ENCODE data around the gene CCDC18.
A peak's percentile ranks its signal among the peaks of the same experiment; 100 is the strongest.
"Not testable (repeated sequence)": the region's sequence is repeated elsewhere in the genome, so short reads cannot be mapped to it uniquely, and the experiment has no call there.

Gene CCDC18

DNA sequence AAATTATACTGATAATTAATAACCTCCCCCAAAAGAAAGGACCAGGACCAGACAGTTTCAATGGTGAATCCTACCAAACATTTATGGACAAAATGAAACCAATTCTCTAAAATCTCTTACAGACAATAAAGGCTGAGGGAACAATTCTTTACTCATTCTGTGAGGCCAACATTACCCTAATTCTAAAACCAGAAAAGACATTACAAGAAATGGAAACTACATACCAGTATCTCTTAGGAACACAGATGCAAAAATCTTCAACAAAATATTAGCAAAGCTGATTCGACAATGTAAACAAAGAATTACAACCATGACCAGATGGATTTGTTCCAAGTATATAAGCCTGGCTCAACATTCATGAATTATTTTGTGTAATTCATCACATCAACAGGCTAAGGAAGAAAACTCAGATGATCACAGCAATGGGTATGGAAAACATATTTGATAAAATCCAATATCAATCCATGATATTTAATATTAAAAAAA lies 8.9 kb upstream of the CCDC18 start:
- no peak for DNase-seq (ENCODE audit: low read depth)

DNA sequence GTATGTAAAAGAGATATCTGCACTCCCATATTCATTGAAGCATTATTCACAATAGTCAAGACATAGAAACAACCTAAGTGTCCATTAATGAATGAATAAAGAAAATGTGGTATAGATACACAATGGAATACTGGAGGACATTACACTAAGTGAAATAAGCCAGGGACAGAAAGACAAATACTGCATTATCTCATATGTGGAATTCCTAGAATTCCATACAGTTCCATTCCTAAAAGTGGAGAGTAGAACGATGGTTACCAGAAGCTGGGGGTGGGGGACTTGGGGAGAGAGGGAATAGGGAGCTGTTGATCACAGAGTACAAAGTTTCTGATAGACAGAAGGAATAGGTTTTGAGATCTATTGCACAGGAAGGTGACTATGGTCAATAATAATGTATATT lies 7.7 kb upstream of the CCDC18 start:
- no peak for DNase-seq (ENCODE audit: low read depth)

DNA sequence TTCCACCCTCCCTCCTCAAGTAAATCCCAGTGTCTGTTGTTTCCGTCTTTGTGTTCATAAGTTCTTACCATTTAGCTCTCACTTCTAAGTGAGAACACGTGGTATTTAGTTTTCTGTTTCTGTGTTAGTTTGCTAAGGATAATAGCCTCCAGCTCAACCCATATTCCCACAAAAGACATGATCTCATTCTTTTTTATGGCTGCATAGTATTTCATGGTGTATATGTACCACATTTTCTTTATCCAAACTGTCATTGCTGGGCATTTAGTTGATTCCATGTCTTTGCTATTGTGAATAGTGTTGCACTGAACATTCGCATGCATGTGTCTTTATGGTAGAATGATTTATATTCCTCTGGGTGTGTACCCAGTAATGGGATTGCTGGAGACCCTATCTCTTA lies 5.9 kb upstream of the CCDC18 start:
- not testable (repeated sequence) for DNase-seq (ENCODE audit: low read depth)

DNA sequence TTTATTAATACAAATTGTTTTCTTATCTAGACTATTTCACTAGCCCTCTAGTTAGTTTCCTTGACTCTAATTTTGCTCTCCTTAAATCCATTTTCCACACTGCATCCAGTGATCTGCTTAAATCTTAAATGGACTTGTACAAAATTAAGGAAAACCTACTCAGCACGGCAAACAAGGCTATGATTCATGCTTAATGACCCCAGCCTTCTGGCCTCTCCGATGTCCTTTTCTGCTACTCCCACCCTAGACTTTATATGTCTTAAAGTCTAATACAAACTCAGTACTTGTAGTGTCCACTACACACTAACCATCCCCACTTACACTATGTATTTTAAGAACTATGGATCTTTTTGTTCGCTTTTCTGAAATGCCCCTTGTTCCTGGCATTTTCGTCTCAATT lies 2.5 kb upstream of the CCDC18 start:
- DNase-seq (ENCODE audit: low read depth) = no peak

DNA sequence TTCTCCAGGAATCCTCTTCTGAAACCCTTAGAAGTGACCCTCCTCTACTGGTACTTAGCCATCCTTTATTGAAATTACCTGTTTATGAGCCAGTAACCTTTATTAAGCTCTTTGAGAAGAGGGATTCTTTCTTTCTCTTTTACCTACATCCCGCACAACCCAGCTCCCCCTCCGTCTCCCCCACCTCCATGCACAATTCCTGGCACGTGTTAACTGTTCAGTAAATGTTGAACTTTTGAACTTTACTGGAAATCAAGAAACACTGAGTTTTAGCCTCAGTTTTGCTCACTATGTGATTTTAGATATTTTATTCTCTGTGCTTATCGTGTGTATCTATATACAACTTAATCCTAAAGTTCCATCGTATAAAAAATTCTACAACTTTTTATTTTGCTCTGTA lies 2.1 kb upstream of the CCDC18 start:
- no peak for DNase-seq (ENCODE audit: low read depth)

DNA sequence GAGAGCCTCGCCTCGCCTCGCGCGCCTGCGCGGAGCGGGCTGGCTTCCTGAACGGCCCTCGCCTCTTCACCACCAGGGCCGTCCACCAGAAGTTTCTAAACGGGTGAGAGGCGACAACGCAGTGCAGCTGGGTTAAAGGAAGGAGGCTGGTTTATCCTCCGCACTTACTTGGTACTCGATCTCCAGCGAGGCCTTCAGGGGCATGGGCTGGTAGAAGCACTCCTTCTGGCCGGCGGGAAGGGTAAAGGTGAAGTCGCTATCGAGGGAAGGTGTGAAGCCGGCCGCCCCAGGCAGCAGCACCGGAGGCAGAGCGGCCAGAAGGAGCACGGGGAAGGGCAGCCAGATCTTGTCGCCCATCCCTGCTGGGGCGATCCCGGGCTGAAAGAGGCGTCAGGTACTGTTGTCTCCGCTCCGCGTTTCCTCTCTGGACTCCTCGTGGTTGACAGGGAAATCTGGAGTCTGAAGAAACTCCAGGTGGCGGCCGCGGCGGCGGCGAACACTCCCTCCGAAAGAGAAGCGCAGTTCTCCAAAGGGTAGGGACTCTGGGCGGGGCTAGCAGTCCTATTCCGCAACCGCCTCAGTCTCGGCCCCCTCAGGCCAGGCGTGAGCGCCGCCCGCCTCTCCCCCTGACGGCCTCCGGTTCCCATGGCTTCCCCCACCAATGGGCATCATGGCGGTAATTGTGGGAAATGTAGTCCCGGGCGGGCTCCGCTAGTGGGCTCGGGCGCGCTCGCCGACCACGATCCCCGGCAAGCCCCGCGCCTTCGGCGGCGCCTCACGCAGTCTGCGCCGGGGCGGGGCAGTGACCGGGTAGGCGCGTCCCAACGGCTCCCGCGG lies 420 bp upstream of the CCDC18 start, which contains the start of gene TMED5:
Gene TMED5 (minus strand): TSS at position 528 of the 837 bp plus-strand sequence. CDS start 171 bp downstream, at position 357.
- DNase-seq (ENCODE audit: low read depth) = peak; percentile 93

DNA sequence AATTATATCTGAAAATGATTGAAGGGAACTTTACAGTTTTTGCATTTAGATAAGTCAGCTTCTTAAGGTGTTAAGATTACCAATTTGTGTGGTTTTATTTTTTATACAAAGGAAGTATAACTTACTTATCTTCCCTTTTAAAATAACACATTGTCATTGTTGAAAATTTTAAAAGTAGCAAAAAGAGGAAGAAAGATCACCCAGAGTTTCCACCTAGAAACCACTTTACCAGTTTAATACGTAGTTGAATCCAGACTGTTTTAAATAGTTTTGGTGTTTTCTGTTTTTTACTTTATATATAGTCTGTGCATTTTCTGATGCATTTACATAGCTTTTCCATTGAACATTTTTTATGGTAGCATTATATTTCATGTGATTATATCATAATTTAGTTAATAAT lies 6.1 kb downstream of the CCDC18 start:
- DNase-seq (ENCODE audit: low read depth) = no peak

DNA sequence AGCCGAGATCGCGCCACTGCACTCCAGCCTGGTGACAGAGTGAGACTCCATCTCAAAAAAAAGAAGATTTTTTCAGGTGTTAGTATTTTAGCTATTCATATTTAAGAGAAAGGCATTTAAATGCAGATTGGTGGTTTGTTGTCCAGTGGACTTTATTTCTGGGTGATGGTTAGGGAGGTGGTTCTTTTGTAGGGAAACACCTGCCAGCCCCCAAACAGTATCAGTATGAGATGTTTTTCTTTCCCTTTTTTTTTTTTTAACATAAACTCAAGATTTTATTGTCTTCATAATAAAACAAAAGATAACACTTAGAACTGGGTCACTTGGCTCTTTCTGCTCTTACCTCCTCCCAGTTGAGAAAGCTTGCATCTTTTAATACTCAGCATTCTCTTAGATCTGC lies 9.9 kb downstream of the CCDC18 start:
- DNase-seq (ENCODE audit: low read depth) = no peak

DNA sequence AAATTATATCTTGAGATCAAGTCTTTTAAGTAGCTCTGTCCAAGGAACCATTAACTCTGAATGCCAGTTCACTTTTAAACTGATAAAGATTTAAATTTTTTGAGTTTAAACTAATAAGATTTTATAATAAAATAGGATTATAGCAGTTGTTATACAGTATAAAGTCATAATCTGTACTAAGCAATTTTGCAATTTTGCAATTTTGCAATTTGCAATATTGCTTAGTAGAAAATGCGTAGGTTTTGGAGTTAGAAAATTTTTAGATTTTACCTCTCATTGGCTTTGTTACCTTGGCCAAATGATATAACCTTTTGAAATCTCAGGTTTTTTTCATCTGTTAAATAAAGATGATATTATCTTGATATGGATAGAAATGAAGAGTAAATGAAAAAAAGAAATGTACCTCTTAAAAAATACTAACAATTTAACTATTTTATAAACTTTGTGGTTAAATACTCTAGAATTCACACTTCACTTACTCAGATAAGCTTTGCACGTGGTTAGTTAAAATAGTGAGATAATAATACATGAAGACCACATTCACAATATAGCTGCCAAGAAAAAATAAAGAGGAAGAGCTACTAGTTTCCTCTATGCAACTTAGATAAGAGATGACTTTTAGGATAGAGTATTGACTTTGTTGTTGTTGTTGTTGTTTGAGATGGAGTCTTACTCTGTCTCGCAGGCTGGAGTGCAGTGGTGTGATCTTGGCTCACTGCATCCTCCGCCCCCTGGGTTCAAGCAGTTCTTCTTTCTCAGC lies 13.9 kb downstream of the CCDC18 start:
- no peak for DNase-seq (ENCODE audit: low read depth)

DNA sequence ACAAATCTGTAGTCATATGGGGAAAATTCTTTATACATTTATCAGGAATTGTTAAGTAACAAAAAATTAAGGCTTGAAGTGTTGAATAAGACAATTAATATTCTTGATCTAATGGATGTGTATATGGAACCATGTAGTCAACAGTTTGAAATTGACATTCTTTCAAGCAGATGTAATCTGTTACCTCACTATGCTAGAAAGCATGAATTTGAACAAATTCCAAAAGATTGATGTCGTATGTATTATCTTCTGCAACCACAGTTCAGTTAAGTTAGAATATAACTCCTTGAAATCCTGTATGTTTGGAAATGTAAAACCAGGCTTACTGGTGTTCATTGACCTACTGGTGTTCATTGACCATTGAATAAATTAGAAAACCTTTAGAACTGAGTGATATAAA lies 16.1 kb downstream of the CCDC18 start:
- DNase-seq (ENCODE audit: low read depth) = no peak

DNA sequence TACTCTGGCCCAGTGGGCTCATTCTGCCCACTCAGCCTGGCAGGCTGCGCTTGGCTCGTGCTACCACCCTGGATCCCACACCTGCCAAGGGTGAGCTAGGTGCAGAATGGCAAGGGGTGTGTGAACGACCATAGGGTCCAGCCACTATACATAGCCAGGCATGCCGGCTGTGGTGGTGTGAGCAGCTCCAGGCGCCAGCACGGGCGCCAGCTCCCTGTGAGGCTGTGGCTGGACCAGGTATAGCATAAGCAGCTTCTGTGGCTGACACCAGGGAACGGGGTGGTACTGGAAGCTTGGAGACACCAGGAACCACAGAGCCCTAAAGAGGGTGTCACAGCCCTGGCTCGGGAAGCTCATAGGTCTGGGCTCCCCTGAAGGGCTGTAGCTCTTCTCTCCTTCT lies 18.6 kb downstream of the CCDC18 start:
- no peak for DNase-seq (ENCODE audit: low read depth)

DNA sequence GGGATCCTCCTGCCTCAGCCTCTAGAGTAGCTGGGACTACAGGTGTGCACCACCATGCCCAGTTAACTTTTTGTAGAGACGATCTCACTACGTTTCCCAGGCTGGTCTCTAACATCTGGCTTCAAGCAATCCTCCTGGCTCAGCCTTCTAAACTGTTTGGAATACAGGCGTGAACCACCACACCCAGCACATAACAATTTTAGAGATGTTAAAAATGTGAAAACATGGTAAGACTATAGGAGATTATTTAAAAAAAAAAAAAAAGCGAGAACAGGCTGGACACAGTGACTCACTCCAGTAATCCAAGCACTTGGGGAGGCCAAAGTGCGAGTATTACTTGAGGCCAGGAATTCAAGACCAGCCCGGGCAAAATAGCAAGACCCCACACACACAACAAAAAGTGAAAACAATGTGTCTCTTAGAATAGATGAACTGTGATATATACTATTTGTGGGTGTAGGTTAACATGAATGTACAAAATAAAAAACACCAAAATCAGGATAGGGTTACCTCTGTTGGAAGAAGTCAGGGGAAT lies 19.6 kb downstream of the CCDC18 start:
- DNase-seq (ENCODE audit: low read depth) = no peak

DNA sequence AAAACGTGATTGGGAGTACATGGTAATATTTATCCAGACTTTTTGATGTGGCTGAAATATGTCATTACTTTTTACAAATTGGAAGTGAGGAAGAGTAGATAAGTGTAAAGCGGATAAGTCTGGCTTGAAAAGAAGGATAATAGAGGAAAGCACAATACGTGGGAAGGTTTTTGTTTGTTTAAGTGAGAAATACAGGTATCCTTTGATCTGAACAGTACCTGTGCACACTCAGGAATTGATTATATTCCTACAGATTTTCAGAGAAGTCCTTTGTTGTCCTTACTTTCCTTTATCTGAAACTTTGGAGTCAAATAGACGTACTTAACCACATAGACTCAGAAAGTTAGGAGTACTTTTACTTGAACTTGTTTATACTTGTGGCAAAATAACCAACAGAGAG lies 20.2 kb downstream of the CCDC18 start:
- DNase-seq (ENCODE audit: low read depth) = no peak

DNA sequence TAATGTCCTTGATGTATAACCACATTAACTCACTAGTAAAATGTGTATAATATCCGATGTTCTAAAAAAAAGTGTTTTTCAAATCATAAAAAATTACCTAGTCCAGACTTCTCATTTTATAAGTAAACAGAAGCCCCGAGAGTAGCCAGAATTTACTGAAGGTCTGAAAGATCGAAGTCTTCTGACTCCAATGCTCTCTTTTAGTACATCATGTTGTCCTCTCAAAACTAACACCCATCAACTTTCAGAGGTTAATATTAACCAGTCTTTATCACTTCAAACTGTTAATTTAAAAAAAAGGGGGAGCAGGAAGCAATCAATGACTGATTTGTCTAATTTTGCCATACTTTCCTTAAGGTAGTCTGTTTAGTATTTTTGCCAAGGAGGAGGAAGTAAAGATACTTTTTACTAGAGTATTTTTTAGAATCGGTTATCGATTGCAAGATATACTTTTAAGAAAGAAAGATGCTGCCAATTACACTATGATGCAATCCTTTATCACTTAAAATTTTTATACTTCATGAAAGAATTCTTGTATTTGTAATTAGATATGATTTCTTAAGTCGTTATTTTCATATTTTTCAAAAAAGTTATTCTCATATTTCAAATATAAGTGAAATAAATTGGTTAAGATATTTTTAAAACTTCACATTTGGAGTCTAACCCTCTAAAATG lies 25.5 kb downstream of the CCDC18 start:
- DNase-seq (ENCODE audit: low read depth) = no peak

DNA sequence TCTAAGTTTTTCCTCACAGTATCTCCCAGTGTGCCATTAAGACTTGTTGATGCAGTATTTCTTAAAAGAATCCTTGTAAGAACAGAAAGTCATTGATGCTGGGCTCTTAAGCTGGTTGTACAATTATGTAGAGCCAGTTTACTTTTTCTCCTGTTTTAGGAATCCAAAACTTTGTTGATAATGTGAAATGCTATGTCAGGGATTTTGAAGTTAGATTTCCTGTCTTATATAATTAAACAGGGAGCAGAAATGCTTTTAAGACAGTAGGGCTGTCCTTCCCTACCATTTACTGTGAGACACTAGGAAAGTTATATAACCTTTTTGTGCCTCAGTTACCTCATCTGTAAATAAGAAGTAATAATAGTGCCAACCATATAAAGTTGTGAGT lies 26.0 kb downstream of the CCDC18 start:
- DNase-seq (ENCODE audit: low read depth) = no peak

DNA sequence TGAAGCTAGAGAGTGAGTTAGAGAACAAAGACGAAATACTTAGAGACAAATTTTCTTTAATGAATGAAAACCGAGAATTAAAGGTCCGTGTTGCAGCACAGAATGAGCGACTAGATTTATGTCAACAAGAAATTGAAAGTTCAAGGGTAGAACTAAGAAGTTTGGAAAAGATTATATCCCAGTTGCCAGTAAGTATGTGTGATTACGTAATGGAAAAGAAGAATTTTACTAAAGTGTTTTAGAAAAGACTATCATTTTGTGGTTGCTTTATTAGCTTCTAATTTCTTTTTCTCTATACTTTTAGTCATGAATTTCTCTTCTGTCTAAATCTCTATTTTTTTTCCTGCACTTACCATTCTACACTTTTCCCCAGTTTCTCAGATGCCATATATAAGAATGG lies 26.7 kb downstream of the CCDC18 start:
- DNase-seq (ENCODE audit: low read depth) = no peak

DNA sequence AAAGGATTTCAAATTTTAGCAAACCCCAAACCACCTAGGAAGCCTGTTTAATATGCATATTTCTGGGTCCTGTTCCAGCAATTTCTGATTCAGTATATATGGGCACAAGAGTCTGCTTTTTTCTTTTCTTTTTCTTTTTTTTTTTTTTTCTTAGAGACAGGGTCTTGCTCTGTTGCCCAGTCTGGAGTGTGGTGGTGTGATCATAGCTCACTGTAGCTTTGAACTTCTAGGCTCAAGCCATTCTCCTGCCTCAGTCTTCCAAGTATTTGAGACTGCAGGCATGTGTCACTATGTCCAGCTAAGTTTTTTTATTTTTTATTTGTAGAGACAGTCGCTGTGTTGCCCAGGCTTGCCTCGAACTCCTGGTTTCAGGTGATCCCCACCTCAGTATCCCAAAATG lies 34.8 kb downstream of the CCDC18 start:
- no peak for DNase-seq (ENCODE audit: low read depth)

DNA sequence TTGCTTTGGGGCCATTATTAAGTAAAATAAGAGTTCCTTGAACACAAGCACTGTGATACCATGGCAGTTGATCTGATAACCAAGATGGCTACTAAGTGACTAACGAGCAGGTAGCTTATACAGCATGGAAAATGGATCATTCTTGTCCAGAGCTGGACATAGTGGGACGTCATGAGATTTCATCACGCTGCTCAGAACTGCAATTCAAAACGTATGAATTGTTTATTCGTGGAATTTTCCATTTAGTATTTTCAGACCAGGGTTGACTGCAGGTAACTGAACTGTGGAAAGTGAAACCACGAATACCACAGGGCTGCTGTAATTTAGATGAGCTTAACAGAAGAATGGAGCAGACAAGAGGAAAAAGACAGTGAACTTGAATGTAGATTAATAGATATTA lies 38.9 kb downstream of the CCDC18 start:
- DNase-seq (ENCODE audit: low read depth) = no peak

DNA sequence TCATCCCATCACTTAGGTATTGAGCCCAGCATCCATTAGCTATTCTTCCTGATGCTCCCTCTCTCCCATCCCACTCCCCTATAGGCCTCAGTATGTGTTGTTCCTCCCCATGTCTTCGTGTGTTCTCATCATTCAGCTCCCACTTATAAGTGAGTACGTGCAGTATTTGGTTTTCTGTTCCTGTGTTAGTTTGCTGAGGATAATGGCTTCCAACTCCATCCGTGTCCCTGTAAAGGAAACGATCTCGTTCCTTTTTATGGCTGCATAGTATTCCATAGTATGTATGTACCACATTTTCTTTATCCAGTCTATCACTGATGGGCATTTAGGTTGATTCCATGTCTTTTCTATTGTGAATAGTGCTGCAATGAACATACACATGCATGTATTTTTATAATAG lies 40.2 kb downstream of the CCDC18 start:
- DNase-seq (ENCODE audit: low read depth) = not testable (repeated sequence)

DNA sequence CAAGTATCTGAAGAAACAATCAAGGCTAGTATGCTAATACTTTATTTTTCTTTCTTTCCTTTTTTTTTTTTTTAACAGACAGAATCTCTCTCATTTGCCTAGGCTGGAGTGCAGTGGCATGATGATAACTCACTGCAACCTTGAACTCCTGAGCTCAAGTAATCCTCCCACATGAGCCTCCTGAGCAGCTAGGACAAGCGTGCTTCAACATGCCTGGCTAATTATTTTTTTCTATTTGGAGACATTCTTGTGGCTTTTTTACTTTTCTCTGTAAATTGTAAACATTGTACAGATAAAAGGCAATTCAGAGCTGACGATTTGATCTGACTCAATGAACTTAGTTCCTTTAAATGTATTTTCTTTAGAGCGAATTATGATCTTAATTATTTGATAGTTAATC lies 41.4 kb downstream of the CCDC18 start:
- DNase-seq (ENCODE audit: low read depth) = no peak

DNA sequence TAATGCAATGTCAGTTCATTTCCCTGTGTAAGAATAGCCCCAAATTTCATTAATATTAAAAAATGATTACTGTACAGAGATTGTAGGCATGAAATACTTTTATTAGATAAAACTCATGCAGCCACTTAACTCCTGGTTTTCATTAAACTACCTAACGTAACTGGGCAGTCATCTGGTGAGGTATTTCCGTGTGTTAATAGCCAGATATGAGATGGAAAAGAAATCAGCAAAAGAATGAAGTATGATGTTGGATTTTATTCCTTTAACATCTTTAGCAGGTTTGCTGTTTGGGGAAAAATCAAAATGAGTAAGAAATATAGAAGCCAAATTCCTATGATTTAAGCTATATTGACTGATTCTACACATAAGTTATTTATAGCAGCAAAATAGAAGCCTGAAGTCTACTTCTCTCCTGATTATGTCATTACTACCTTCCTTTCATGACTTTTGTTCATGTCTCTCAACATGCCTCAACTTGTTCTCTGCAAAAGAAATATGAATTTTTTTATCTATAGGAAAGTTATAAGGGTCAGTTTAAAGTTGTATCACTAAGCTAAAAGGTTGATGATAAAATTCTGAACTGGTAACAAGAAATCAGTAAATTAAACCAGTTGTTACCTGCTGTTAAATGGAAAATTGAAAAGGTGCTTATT lies 42.6 kb downstream of the CCDC18 start:
- DNase-seq (ENCODE audit: low read depth) = no peak

DNA sequence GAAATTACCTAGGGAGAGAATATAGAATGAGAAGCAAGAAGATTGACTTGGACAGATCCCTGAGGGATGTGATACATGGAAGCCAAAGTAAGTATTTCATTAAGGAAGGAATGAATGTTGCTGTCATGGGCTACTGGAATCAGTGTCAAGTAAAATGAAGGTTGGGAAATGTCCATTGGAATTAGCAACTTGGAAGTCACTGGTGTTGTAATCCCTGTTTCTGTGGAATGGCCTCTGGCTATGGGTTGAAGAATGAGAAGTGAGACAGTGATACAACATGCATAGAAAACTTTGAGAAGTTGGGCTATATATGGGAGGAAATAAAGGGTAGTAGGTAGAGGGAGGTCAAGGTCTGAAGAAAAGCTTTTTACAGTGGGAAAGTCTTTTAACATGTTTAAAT lies 54.7 kb downstream of the CCDC18 start:
- DNase-seq (ENCODE audit: low read depth) = no peak
